Activated naive CD8-positive, alpha-beta T cell treated with anti-CD3 and anti-CD28 coated beads, Interleukin-2, amount 50 U/mL, for 16 hours (primary cell): Measurements from ENCODE around the gene IL31.

Experiments
- DNase-seq: peaks from one replicate; pipeline ENCODE4 v3.0.0-alpha.2; 2020; ENCODE audit warnings: low read depth, low spot score

Gene IL31

GRCh38 chr12:122128481-122128880, 45.5 kb downstream of the IL31 start:
- DNase-seq = no peak

GRCh38 chr12:122127839-122128238, 46.2 kb downstream of the IL31 start:
- DNase-seq = no peak

- no peak for DNase-seq
These were observed 47.1 kb downstream of the IL31 start for GRCh38 chr12:122126713-122127597.

- no peak for DNase-seq
These were observed 47.7 kb downstream of the IL31 start for GRCh38 chr12:122126342-122126635.

- no peak for DNase-seq
These were observed 48.3 kb downstream of the IL31 start for GRCh38 chr12:122125452-122126341.

GRCh38 chr12:122124370-122124769, 49.7 kb downstream of the IL31 start:
- no peak for DNase-seq

GRCh38 chr12:122123761-122124145, 50.3 kb downstream of the IL31 start:
- no peak for DNase-seq

- DNase-seq = peak; percentile 57
These were observed 50.8 kb downstream of the IL31 start for GRCh38 chr12:122123051-122123760.
